ENCODE results near the gene TAF6L.
A peak's percentile ranks its signal among the peaks of the same experiment; 100 is the strongest.
"Not testable (repeated sequence)": the region's sequence is repeated elsewhere in the genome, so short reads cannot be mapped to it uniquely, and the experiment has no call there.

Gene TAF6L, protein sequence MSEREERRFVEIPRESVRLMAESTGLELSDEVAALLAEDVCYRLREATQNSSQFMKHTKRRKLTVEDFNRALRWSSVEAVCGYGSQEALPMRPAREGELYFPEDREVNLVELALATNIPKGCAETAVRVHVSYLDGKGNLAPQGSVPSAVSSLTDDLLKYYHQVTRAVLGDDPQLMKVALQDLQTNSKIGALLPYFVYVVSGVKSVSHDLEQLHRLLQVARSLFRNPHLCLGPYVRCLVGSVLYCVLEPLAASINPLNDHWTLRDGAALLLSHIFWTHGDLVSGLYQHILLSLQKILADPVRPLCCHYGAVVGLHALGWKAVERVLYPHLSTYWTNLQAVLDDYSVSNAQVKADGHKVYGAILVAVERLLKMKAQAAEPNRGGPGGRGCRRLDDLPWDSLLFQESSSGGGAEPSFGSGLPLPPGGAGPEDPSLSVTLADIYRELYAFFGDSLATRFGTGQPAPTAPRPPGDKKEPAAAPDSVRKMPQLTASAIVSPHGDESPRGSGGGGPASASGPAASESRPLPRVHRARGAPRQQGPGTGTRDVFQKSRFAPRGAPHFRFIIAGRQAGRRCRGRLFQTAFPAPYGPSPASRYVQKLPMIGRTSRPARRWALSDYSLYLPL

DNA sequence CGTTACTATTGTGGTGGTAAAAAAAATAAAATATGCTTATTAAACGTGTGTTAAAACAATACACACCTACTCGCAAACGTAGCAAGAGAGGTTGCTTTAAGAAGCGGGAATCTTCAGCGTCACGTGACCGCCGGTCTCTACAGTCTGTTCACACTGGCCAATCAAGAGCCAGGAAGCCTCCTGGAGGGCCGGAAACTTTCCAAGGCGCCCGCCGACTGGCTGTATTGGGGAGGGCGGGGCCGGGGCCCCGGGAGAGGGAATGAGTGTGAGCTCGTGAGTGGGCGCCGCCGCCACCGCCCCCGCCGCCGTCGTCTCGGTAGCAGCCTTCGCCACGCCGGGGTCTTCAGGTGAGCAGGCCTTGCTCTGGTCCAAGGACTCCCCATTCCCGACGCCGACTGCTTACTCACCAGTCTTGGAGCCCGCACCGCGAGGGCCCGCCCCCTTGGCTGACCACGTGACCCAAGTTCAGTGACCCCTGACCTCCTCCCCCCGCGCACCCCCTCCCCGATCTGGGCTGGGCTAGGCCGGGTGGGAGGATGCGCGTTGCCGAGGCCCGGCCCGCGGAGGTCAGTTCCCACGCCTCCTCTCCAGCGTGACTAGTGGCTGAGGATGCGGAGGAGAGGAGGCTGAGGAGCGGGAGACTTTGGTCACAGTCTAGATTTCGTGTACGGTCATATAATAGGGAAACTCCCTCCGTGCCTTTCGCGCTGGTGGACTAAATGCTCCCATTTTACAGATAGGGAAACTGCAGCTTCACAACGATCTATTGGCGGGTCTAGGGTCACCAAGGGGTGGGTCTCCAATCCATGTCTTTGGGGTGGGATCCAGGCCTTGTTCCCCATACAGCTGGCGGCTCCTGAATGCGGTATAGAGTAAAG lies at the start of gene TAF6L:
TSS of gene TAF6L (plus strand) at position 253 of the 878 bp plus-strand sequence. CDS start 4,388 bp downstream, outside the sequence.
- peak; percentile 98 for DNase-seq (ENCODE audit: low spot score)

DNA sequence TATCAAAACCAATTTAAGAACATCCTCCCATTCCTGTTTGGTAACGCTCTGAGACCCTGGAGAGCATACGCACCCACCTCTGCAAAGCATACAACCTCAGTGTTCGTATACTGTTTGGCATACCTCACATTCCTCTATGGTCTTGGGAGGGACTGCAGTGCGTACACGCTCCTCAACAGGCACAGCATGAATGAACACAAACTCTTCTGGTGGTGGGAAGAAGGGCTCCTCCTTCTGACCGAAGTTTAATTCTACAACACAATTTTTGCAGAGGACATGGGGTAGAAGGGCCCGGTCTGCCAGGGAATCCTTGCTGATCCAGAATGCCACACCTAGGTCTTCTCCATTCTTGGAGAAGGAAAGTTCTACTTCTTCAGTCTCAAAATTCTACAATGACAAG lies 49.2 kb upstream of the TAF6L start:
- no peak for DNase-seq (ENCODE audit: low spot score)

DNA sequence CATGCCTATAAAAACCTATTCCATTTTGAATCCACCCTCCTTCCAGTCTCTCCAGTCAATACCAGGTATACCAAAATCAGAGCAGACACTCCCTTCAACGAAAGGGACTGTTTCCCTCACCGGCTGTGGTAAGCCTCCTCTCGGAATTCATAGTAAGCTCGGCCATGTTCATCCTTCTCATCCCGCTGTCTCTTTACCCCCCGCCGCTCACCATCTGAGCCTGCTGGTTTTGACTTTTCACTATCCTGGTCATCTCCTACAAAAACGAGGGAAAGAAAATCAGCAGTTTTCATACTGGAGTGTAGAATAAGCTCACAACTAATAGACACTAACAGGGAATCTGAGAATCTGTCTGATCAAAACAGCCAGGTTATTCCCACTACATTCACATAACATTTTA lies 47.0 kb upstream of the TAF6L start:
- no peak for DNase-seq (ENCODE audit: low spot score)

DNA sequence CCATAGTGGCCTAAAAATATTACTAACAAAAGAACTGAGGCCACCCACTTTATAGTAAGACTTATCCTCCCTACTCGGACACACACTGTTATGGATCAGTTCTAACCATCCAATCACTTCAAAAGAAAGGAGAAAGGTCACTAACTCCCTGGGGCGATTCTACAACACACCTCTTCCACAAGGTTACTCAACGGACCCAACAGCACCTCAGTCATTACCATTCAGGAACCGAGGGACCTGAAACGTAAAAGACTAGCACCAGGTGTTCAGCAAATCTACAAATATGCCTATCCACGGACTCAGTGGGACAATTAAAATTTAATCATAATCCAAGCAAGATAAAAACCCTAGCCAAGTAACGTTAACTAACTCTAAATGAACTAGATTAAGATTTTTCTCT lies 45.5 kb upstream of the TAF6L start:
- no peak for DNase-seq (ENCODE audit: low spot score)

DNA sequence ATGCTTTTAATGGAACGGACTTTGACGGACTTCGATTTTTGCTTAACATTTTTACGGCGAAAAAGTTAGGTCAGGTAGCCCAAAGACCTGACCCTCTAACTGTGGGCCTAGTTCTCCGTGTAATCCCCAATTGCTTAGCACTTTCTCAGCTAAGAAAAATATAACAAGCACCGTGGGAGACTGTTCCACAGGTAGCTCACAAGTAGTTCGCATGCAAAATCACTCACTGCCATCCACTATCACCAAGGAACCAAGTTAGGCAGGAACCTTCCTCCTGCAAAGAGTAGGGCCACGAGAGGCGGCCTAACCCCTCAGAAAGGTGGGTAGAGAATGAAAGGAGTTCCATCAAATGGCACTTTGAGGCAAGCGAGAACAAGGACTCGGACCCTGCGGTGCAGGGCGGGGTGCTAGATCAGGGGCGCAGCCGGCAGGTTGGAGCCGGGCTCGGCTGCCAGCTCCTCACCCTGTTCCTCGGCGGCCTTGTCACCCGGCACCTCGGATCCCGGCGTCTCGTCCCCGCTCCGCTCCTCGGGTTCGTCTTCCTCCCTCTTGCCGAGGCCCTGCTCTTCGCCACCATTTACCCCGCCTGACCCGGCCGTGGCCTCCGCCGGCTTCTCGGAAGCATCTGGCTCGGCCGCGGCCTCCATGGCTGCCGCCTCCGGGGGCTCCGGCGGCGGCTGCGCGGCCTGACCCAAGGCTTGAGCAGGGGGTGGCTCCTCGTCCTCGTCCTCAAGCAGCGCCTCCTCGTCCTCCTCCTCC lies 44.9 kb upstream of the TAF6L start:
- DNase-seq (ENCODE audit: low spot score) = peak; percentile 26

DNA sequence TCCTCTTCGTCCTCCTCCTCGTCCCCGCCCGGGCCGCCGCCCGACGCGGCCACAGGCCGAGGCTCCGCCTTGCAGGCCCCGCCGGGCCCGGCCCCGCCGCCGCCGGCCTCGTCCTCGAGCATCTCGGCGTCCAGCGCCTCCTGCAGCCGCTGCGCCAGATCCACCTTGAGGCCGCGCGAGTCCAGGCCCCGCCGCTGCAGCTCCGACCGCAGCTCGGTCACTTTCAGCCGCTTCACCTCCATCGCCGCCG lies 44.4 kb upstream of the TAF6L start:
- DNase-seq (ENCODE audit: low spot score) = no peak

DNA sequence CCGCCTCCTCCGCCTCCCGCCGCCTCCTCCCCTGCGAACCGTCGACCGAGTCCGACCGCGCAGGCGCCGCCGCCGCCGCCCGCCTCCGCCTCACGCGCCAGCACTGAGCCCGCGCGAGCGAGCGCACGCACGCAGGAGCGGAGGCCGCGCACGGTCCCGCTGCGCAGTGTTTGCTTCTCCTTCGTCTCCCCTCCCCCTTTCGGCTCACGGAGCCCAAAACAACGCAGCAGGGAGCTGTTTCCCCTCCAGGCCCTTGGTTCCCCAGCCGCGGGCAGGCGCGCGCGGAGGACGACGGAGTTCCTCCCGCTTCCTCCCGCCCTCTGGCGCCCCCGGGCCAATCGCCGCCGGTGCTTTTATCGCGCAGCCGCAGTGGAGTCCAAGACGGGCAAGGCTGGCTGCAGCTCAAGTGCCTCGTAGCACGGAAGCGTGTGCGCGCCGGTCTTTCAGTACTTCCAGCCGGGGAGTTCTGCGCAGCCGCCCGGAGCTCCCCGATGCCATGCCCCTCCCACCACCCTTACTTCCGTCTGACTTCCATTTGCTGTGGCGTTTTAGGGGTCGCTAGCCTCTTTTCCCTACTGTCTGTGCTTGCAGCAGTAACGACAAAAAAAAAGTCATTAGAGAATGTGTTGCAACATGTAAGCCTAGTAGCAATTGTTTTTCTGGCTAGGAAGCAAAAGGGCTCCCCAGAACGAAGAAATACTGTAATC lies 43.9 kb upstream of the TAF6L start, which contains the start of gene HNRNPUL2:
TSS of gene HNRNPUL2 (minus strand) at position 293 of the 707 bp plus-strand sequence. CDS start 301 bp downstream, outside the sequence.
- DNase-seq (ENCODE audit: low spot score) = peak; percentile 99

DNA sequence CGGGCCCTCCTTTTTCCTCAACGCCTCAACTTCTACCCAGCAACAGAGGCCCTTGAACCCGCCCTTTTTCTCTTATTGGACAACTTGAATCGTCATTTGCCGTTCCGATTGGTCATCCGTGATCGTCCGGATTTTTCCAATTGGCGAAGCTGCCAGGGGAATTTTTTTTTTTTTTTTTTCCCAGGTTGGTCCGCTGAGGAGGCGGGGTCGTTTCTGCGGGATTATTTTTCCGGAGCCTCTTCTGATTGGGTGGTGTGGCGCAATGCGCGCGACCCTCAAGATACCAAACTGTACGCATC lies 43.4 kb upstream of the TAF6L start:
- peak; percentile 97 for DNase-seq (ENCODE audit: low spot score)

DNA sequence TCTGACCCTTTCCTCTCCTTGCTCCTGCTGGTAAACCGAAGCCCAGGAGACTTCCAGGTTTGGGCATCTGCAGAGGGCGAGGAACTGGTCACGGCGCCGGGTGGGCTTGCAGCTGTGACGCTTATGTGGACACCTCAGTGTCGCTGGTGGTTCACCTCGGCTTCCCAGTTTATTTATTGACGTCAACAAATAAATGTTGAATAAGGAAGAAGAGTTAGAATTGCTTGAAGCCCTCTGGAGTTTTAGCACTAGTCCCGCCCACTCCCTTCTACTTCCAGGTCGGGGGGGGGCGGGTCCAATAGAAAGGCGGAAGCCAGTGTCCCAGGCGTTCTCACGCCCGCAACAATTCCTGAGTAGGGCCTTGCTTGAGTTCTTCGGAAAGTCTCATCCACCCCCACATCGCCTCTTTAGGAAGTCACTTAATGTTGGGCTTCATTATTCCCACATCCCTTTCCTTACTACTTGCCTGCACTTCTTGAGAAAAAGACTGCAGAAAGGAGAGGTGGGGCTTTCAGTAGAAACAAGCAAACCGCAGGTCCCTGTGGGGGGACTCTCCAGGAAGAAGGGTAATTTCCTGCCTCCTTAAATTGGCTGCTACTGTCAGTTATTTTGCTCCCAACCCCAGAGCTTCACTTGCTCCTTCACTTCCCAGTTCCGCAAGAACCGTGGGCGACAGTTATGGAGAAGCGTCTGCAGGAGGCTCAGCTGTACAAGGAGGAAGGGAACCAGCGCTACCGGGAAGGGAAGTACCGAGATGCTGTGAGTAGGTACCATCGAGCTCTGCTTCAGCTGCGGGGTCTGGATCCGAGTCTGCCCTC lies 42.8 kb upstream of the TAF6L start, which contains the start of gene TTC9C:
TSS of gene TTC9C (plus strand) at position 316 of the 818 bp plus-strand sequence. CDS start at position 679, 363 bp downstream.
- peak; percentile 91 for DNase-seq (ENCODE audit: low spot score)

DNA sequence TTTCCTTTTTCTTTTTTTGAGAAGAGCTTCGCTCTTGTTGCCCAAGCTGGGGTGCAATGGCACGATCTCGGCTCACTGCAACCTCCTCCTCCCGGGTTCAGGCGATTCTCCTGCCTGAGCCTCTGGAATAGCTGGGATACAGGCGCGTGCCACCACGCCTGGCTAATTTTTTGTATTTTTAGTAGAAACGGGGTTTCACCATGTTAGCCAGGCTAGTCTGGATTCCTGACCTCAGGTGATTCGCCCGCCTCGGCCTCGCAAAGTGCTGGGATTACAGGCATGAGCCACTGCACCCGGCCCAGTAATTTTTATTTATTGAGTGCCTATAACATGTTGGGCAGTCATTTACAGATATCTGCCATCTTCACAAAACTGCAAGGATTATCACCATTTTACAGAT lies 41.1 kb upstream of the TAF6L start:
- not testable (repeated sequence) for DNase-seq (ENCODE audit: low spot score)

DNA sequence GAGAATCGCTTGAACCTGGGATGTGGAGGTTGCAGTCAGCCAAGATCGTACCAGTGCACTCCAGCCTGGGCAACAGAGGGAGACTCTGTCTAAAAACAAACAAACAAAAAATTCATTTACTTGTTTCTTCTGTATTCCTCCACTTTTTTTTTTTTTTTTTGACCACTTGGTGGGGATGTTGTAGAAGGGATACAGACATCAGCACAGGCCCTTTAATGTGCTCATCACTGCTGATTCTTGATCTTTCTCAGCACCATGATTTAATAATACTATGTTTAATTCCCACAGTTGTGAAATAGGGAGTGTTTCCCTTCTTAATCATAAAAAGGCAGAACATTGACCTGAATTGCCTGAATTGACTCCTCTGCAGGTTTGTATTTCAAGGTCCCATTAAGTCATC lies 38.4 kb upstream of the TAF6L start:
- DNase-seq (ENCODE audit: low spot score) = no peak

DNA sequence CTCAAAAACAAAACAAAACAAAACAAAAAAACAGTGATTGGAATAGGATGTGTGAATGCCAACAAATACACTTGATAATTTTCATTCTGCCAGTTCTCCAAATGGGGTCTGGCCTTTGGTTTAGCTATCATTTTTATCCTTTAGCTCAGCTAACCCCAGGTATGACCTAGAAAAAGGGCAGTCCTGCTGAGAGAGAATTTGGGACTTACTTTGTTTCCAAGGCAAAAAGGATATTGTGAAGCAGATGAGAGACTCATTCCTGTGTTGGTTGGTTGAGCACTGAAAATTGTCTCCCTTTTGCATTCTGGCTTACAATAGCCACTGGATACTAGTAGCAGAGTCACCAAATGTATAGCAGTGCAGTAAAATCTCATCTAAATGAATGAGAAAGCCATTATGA lies 34.0 kb upstream of the TAF6L start:
- DNase-seq (ENCODE audit: low spot score) = no peak

DNA sequence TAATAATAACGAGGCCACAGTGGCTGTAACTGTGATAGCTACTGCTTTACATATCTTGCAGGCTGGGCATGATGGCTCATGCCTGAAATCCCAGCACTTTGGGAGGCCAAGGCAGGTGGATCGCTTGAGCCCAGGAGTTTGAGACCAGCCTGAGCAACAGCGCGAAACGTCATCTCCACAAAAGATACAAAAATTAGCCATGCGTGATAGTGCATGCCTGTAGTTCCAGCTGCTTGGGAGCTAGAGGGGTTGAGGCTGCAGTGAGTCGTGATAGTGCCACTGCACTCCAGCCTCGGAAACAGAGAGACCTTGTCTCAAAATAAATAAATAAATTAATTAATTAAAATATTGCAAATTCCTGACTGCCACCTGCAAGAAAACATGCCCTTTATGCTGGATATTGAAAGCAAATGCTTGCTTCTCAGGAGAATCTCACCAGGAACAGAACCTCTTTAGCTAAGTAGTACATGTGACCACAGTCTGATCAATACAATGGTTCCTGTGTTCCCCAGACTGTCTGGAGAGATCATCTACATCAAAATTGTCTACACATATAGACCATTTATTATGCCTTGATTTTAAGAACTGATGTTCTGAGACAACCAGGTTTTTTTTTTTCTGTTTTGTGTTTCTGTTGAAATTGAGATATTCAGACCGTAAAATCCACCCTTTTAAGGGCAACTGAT lies 23.6 kb upstream of the TAF6L start:
- no peak for DNase-seq (ENCODE audit: low spot score)

DNA sequence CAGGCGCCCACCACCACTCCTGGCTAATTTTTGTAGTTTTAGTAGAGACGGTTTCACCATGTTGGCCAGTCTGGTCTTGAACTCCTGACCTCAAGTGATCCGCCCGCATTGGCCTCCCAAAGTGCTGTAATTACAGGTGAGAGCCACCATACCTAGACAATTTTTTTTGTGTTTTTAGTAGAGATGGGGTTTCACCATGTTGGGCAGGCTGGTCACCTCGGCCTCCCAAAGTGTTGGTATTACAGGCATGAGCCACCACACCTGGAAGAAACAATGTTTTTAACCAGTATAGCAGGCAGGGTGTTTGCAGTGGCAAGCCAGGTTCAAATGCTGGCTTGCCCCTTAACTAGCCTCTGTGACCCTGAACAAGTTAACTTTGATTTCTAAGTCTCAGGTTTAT lies 21.3 kb upstream of the TAF6L start:
- not testable (repeated sequence) for DNase-seq (ENCODE audit: low spot score)

DNA sequence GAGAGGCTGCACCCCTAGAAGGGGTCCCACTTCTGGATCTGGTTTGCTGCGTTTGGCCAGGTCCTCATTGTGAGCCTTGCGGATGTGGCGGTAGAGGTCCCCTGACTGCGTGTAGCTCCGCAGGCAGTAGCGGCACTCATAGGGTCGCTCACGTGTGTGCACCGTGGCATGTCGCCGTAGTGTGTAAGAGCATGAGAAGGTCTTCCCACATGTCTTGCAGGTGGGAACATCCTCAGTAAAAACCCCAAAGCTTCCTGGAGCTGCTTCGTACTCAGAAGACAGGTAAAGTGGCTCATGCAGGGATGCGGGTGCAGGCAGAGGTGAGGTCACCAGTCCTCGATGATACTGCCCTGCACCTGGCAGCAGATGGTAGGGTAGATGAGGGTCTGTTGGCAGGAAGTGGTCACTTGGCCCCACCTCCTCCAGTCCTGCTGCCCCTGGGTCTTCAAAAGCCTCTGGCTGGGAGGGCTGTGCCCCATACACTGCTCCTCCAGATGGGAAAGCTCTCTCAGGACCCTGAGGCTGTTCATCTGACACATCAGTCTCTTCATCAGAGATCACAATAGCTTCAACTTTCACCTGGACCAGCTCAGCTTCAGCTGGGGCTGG lies 18.9 kb upstream of the TAF6L start:
- DNase-seq (ENCODE audit: low spot score) = no peak

DNA sequence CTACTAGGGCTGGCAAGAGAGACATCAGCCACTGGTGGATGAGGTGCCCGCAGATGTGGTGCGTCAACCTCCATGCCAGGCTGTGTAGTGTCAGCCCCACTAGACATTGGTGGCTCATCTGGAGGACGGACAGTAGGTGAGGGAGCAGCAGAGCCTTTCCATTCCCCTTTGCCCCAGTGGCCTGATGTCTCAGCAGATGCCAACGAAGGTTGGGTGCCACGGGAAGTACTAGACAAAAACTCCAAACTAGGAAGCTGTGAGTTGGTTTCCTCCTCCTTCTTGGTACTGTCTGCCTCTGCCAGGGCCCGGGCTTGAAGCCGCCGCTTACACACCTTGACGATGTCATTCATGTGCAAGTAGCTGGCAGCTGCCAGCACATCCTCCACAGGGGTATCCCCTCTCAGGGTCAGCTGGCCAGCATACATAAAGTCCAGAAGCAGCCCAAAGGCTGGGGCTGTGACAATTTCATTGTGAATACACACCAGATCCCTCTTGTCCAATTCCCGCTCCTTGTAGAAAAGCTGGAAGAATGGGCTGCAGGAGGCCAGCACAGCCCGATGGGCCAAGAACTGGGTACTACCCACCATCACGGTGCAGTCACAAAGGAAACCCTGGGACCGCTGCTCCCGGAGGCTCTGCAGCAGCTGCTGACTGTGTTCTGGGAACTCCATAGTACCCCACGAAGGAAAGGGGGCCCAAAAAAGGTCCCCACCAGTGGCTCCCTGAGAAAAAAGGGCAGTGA lies 18.0 kb upstream of the TAF6L start:
- DNase-seq (ENCODE audit: low spot score) = no peak

DNA sequence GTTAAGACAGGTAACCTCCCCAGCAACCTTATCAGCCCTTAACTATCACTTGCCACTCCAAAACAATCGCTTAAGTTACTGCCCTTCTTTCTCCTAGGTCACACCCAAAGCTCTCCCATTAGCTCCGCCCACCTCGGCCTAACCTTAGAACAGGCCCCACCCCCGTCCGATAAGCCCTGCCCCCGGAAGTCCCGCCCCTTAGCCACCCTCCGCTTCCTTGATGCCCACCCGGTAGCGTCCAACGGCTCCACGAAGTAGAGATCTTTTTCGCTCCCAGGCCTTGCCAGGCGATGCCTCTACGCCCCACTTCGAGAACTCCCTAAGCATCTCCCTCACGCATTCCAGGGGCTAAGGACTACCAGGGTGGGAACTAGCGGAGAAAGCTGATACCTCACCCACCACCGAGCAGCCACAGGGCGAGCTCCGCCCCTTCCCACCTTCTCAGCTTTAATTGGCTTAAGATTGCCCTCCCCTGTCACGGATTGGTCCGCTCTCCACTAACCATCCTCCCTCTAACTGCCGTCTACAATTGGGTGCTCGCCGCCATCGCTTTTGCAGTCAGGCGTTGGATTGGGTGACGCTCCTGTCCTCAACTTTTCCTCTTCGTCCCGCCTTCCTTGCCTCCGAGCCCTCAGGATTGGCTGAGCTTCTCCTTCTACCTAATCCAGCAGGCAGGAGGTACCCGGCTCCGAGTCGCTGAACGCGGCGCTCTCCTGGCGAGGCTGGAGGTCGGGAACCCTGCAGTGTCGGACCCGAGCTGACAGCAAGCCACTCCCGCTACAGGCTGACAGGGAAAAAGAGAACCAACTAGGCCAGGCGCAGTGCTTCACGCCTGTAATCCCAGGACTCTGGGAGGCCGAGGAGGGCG lies 17.2 kb upstream of the TAF6L start, which contains the start of gene ZBTB3:
TSS of gene ZBTB3 (minus strand) at position 425 of the 868 bp plus-strand sequence. CDS start 496 bp downstream, outside the sequence.
- peak; percentile 99 for DNase-seq (ENCODE audit: low spot score)

Data from putamen (tissue), 1 donor.